Right lobe of liver (tissue), 4 donors: ENCODE data around the gene MS4A5.

Source experiments
- POLR2A ChIP-seq: fragments of 450-650 bp; IDR thresholded peaks from one replicate; pipeline ENCODE4 v1.6.1; 2017; ENCODE audit warnings: antibody characterized with exemption, mild to moderate bottlenecking
- TF ChIP-seq, protein P1 (sequence below), 4 donors: fragments of 200-600 bp in 3 of 4; fragments of 450-650 bp in 1 of 4; IDR thresholded peaks; one replicate each; pipeline versions ENCODE4 v1.5.1 to v1.8.0; 2016 to 2022; ENCODE audit warnings: antibody characterized with exemption in 4 of 4, mild to moderate bottlenecking in 2 of 4
- donor health status: DM: no; HTN: no; CAD: no.
- donor health status: DM: no; HTN: no; CAD: no.
- donor health status: DM: no; HTN: yes; CAD: no.

DNA sequence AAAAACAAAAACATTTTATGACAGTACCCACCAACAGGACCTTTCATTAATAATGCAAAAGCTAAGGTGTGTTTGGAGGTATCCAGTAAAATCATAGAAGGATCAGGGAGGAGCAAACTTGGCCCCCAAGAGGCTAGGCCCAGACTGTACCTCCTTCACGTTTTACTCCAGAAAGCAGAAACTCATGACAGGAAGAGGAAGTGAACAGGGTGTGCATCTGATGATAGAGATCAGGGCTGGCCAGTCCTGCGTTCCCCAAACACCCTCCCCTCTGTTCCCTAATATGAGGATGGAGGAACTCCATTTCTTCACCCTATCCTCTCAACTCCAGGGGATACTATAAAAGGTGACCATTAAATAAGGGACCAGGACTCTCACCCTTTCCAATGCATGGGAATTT, 53.0 kb downstream of the MS4A5 start:
- TF ChIP-seq, protein P1, sequence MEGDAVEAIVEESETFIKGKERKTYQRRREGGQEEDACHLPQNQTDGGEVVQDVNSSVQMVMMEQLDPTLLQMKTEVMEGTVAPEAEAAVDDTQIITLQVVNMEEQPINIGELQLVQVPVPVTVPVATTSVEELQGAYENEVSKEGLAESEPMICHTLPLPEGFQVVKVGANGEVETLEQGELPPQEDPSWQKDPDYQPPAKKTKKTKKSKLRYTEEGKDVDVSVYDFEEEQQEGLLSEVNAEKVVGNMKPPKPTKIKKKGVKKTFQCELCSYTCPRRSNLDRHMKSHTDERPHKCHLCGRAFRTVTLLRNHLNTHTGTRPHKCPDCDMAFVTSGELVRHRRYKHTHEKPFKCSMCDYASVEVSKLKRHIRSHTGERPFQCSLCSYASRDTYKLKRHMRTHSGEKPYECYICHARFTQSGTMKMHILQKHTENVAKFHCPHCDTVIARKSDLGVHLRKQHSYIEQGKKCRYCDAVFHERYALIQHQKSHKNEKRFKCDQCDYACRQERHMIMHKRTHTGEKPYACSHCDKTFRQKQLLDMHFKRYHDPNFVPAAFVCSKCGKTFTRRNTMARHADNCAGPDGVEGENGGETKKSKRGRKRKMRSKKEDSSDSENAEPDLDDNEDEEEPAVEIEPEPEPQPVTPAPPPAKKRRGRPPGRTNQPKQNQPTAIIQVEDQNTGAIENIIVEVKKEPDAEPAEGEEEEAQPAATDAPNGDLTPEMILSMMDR (IDR thresholded peaks at IDR 0.05) = no peak
- no peak for TF ChIP-seq POLR2A
